SH-SY5Y (cell line): Measurements from ENCODE around the gene ZNF567.

Experiments
- GATA2 ChIP-seq: IDR thresholded peaks from 2 replicates; pipeline ENCODE4 v1.6.1; 2011; ENCODE audit warnings: mild to moderate bottlenecking, low read depth, low read length
- GATA3 ChIP-seq: IDR thresholded peaks from 2 replicates; pipeline ENCODE4 v1.6.1; 2011; ENCODE audit warnings: low read depth, mild to moderate bottlenecking, low read length, moderate library complexity

Gene ZNF567

DNA sequence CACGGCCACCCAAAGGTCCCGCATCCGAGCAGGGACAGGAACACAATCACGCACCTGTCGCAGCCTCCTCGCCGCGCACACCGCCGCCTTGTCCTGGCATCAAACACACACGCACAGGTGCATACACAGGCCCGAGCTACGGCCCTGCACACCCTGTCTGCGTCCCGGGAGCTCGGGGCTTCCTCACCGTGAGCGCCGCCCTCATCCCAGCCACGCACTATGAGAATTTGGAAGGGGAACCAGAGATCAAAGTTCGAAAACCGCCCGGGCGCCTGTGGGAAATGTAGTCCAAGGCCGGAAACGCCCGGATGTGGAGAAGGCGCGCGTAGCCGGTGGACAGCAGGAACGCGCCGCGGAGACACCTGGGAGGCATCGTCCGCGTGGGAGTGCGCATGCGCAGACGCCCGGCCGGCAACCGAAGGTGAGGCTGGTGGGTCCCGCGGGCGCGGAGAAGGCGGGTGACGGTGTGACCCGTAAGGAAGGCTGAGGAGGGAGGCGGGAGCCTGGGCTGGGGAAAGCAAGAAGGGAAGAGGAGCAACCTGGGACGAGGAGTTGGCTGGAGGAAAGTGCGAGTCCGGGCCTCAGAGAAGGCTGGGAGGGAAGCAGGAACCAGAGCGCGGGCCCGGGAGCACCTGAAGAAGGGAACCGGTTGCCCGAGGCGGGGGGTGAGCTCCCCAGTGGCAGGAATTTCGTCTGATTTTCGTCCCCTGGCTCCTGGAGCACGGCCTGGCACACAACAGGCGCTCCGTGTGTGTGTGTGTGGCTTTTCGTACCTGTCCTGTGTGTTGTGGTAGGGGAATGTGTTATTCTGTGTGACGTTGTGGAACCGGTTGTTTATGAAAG, at the start of gene ZNF567:
ZNF567 (plus strand) TSS at position 399 of the 843 bp plus-strand sequence. CDS start 7,256 bp downstream, outside the sequence.
- TF ChIP-seq GATA3 (no peak), GATA2 (no peak)

DNA sequence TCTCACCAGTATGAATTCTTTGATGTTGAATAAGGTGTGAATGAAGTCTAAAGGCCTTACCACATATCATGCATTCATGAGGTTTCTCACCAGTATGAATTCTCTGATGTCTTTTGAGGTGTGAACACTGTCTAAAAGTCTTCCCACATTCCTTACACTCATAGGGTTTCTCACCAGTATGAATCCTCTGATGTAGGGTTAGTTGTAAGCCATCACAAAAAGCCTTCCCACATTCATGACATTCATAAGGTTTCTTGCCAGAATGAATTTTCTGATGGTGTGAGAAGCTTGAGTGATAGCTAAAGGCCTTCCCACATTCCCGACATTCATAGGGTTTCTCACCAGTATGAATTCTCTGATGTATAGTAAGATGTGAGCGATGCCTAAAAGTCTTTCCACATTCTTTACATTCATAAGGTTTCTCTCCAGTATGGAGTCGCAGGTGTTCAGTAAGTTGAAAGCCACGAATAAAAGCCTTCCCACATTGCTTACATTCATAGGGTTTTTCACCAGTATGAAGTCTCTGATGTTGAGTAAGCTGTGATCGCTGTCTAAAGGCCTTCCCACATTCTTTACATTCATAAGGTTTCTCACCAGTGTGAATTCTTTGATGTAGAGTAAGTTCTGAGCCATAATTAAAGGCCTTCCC, 48.4 kb upstream of the ZNF567 start:
- TF ChIP-seq GATA2 (no peak), GATA3 (no peak)

DNA sequence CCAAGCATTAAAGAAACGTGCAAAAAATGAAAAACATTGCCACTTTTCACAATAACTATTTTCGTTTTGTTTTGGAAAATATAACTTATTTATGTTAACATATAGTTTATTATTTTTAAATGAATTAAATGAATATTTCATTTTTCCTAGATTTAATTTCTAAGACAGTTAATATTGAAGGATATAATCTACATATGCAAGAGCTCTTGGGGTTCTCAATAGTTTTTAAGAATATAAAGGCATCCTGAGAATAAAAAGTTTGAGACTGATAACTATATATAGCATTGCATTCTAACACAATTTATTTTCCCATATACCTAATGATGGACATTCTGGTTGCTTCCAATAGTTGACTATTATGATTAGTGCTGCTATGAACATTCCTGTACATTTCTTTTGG, 40.7 kb upstream of the ZNF567 start:
- TF ChIP-seq GATA3 (no peak), GATA2 (no peak)

DNA sequence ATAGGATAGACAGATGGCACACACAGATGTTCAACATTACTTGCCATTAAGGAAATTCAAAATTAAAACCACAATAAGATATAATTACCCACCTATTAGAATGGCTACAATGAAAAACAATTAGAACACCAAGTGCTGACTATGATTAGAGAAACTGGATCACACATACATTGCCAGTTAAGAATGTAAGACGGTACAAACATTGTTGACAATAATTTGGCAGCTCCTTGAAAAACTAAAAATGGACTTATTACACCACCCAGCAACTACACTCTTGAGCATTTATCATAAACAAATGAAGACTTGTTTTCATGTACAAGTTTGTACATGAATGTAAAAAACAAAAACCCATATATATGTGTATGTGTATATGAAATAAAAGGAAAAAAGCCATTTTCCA, 34.5 kb upstream of the ZNF567 start:
- TF ChIP-seq GATA2 (no peak), GATA3 (no peak)

DNA sequence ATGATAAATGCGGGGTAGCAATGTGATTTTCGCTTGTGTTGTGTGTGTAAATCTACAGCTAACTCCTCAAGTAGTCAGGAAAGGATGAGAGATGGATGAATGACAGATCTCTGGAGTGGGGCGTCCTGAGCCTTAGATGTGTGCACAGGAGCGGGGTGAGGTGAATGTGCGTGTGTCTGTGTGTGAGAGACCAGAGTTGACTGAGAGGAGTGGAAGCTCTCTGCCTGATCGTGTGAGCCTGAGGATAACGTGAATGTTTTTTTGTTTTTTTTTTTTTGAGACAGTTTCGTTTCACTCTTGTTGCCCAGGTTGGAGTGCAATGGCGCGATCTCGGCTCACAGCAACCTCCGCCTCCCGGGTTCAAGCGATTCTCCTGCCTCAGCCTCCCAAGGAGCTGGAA, 21.6 kb upstream of the ZNF567 start:
- TF ChIP-seq GATA3 (no peak), GATA2 (no peak)

DNA sequence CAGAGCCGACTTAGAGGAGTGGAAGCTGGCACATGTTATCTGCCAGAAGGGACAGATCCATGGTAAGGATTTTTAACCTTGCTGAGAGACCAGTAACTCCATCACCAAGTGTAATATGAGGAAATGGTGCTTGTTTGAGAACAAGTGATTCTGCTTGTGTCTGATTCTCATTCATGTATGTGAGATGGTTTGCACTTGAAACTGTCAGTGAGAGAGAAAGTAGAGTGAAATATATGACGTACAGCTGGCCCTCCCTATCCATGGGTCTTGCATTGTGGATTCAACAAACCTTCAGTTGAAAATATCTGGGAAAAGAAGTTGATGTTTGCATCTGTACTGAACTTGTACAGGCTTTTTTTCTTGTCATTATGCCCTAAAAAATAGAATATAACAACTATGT, 18.8 kb upstream of the ZNF567 start:
- TF ChIP-seq GATA2 (no peak), GATA3 (no peak)

DNA sequence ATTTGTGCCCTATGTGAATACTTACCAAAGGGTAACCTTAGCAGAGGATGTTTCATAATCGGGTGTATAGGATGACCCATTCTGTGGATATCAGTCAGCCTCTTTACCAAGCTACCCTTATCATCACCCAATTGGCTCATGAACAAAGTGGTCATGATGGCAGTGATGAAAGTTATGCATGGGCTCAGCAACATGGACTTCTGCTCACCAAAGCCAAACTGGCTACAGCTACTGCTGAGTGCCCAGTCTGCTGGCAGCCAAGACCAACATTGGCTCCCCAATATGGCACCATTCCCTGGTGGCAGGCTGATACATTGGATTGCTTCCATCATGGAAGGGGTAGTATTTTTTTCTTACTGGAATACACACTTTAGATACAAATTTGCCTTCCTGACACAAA, 15.0 kb upstream of the ZNF567 start:
- TF ChIP-seq GATA2, result no peak
- TF ChIP-seq GATA3, result no peak

DNA sequence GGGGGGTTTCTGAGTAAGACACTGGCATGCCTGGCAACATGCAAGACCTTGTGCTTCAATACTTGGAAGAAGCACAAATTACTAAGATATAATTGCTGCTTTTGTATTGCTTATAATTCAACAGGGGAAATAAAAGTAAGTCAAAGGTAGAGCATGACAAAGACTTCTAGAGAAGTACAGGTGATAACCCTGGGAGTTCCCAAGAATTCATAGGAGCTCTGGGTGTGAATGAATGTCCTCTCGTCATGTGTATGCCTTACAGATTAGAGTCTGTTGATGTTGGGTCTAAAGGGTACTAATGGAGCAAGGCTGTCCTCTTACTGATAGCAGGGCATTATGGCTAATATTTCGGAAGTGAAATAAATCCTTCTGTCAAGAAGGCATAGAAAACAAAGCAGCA, 13.2 kb upstream of the ZNF567 start:
- TF ChIP-seq GATA2 (no peak), GATA3 (no peak)

DNA sequence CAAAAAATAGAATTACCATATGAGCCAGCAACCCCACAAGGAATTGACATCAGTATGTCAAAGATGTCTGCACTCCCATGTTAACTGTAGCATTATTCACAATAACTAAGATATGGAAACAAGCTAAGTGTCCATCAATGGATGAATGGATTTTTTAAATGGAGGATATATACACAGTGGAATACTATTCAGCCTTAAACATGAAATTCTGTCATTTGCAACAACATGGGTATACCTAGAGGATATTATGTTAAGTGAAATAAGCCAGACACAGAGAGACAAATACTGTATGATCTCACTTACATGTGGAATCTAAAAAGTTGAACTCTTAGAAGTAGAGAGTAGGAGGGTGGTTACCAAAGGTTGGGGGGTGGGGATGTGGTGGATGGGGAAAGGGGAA, 8.0 kb upstream of the ZNF567 start:
- TF ChIP-seq GATA3, result no peak
- TF ChIP-seq GATA2, result no peak

DNA sequence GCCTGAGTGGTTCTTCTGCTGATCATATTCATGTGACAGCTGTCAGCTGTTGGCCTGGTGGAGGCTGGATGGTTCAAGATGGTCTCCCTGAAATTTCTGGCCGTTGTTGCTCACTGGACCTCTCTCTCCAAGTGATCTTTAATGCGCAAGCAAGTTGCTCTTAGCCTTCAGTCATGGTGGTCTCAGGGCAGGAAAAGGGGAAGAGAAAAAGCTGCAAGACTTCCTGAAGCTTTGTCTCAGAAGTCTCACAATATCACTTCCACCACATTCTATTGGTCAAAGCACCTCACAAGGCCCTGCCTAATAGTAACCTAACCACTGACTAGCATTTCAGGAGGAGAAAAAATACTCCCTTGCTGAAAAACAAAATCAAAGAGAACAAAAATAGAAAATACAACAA, 1.6 kb upstream of the ZNF567 start:
- TF ChIP-seq GATA2 (no peak), GATA3 (no peak)

DNA sequence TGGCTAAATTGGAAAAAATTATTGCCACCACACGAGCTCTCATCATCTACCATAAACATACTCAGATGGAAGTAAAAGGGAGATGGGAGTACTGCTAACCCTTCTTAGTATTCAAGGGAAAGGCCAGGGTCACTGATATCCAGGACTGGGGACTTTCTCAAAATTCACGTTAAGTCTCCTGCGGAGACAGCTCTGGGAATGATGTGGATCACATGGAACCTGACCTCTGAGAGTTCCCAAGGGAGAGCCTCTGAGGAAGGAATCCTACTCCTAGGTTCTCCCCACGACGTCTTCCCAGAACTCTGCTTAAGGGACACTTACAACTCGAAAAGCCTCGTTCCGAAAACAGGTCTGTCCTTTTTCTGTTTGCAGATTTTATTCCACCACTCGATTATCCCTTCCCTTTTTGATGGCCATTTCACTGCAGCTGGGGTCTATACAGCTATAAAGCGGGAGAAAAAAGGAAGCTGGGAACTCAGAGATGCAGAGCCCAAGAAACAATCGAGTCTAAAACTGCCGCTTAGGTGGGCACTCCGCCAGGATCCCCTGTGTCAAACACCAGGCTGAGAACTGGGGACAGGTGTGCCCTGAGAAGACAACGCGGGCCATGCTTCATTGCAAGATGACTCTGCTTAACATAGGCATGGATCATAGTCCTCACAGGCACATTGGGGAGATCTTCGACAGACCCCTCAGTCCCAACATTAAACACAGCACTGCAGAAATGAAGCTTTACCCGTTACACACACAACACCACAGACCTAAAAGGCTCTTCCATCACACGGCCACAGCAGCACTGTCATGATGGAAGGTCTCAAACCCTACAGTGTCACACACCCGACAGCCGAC, 823 bp upstream of the ZNF567 start:
- TF ChIP-seq GATA2 (no peak), GATA3 (no peak)

DNA sequence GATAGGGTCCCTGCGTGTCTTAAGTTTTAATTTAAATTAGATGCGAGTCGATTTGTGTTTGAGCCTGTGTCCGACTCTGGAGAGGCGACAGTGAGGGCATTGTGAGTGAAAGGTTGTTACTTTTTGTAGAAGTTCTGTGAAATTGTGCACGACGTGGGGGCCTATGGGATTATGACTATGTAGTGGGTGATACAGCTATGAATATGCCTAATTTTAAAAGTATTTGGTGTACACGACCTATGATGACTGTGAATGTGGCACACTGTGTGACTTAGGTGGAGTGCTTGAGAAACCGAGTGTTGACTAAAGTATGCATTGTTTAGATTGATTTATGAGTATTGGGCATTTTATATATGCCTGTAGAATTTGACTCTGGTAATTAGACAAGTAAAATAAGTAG, 646 bp downstream of the ZNF567 start:
- TF ChIP-seq GATA2, result no peak
- no peak for TF ChIP-seq GATA3

DNA sequence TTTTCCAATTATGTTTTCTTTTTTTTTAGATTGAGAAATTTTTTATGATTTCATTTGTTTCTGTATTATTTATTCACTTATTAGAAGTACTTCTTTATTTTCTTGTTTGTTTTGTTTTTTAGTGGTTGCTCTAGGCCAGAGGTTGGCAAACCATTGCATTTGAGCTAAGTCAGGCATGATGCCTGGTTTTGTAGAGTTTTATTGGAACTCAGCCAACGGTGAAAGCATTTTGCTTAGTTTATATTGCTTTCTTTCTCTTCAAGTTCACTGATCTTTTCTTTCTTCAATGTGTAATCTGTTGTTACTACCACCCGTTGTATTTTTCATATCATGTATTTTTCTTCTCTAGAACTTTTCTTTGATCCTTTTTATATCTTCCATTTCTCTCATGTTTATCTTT, 19.7 kb downstream of the ZNF567 start:
- no peak for TF ChIP-seq GATA2
- TF ChIP-seq GATA3, result no peak

DNA sequence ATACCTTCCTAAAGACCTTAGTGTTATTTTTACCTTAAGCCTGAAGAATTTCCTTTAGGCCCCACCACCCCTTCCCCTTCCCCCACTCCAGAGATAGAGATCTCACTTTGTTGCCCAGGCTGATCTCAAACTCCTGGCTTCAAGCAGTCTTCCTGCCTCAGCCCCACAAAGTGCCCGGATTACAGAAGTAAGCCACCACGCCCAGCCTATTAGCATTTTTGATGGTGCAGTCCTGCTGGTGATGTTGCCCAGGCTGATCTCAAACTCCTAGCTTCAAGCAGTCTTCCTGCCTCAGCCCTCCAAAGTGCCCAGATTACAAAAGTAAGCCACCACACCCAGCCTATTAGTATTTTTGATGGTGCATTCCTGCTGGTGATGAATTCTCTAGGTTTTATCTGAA, 22.0 kb downstream of the ZNF567 start:
- TF ChIP-seq GATA3 (no peak), GATA2 (no peak)
